ENCODE data around the gene DCP1A.
"Not testable (repeated sequence)": the region's sequence is repeated elsewhere in the genome, so short reads cannot be mapped to it uniquely, and the experiment has no call there.

DCP1A gene

GRCh38 chr3:53350652-53351051, 3.3 kb upstream of the DCP1A start:
- no peak for DNase-seq (ENCODE audit: low spot score)
- in situ Hi-C loops (cut with MboI; ENCODE audit: low pct_unique_long_range_greater_than_20kb, low sequenced_read_pairs, unreplicated experiment): no loop called here
- peak; percentile 35 for TF ChIP-seq CTCF (IDR thresholded peaks at IDR 0.05; ENCODE audit: extremely low read depth, insufficient read depth, missing control alignments)

- in situ Hi-C loops (cut with MboI; ENCODE audit: low pct_unique_long_range_greater_than_20kb, low sequenced_read_pairs, unreplicated experiment): not testable (repeated sequence)
These were observed 775 bp upstream of the DCP1A start for GRCh38 chr3:53348118-53348517.

GRCh38 chr3:53346922-53347260, 452 bp downstream of the DCP1A start:
- no peak for TF ChIP-seq CTCF (IDR thresholded peaks at IDR 0.05; ENCODE audit: extremely low read depth, insufficient read depth, missing control alignments)
- in situ Hi-C loops (cut with MboI; ENCODE audit: low pct_unique_long_range_greater_than_20kb, low sequenced_read_pairs, unreplicated experiment): no loop called here
- peak; percentile 25 for DNase-seq (ENCODE audit: low spot score)

More at GRCh38 chr3:53348118-53348517, 775 bp upstream of the DCP1A start:
- DNase-seq (ENCODE audit: low spot score): not testable (repeated sequence)

GRCh38 chr3:53346514-53346913, 829 bp downstream of the DCP1A start:
- no peak for DNase-seq (ENCODE audit: low spot score)
- TF ChIP-seq CTCF (IDR thresholded peaks at IDR 0.05; ENCODE audit: extremely low read depth, insufficient read depth, missing control alignments): no peak
- in situ Hi-C loops (cut with MboI; ENCODE audit: low pct_unique_long_range_greater_than_20kb, low sequenced_read_pairs, unreplicated experiment): no loop called here

GRCh38 chr3:53342353-53342752, 5.0 kb downstream of the DCP1A start:
- in situ Hi-C loops (cut with MboI; ENCODE audit: low pct_unique_long_range_greater_than_20kb, low sequenced_read_pairs, unreplicated experiment): no loop called here
- no peak for TF ChIP-seq CTCF (IDR thresholded peaks at IDR 0.05; ENCODE audit: extremely low read depth, insufficient read depth, missing control alignments)
- DNase-seq (ENCODE audit: low spot score): no peak

GRCh38 chr3:53337167-53337940, 10.0 kb downstream of the DCP1A start:
- no peak for TF ChIP-seq CTCF (IDR thresholded peaks at IDR 0.05; ENCODE audit: extremely low read depth, insufficient read depth, missing control alignments)
- in situ Hi-C loops (cut with MboI; ENCODE audit: low pct_unique_long_range_greater_than_20kb, low sequenced_read_pairs, unreplicated experiment): no loop called here
- DNase-seq (ENCODE audit: low spot score): no peak

GRCh38 chr3:53334742-53335141, 12.6 kb downstream of the DCP1A start:
- TF ChIP-seq CTCF (IDR thresholded peaks at IDR 0.05; ENCODE audit: extremely low read depth, insufficient read depth, missing control alignments): no peak
- in situ Hi-C loops (cut with MboI; ENCODE audit: low pct_unique_long_range_greater_than_20kb, low sequenced_read_pairs, unreplicated experiment): no loop called here
- no peak for DNase-seq (ENCODE audit: low spot score)

Data from GM13977 (cell line).